Ishikawa (cell line): ENCODE results near the gene ANO9.

Experiments used
- EP300 ChIP-seq: IDR thresholded peaks from 2 replicates; pipeline ENCODE4 v1.6.1; 2012; ENCODE audit warnings: borderline replicate concordance
- TF ChIP-seq, protein P1 (sequence below): IDR thresholded peaks from 2 replicates; pipeline ENCODE4 v1.6.1; 2012; ENCODE audit warnings: low read depth, mild to moderate bottlenecking

DNA sequence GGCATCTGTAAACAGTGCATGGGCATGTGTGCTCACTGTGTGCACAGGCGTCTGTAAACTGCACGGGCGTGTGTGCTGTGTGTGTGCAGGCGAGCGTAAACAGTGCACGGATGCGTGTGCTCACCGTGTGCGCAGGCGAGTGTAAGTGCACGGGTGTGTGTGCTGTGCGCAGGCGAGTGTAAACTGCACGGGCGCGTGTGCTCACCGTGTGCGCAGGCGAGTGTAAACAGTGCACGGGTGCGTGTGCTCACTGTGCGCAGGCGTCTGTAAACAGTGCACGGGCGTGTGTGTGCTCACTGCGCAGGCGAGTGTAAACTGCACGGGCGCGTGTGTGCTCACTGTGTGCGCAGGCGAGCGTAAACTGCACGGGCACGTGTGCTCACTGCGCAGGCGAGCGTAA is 42.8 kb upstream of the ANO9 start:
- no peak for TF ChIP-seq EP300
- TF ChIP-seq, protein P1, sequence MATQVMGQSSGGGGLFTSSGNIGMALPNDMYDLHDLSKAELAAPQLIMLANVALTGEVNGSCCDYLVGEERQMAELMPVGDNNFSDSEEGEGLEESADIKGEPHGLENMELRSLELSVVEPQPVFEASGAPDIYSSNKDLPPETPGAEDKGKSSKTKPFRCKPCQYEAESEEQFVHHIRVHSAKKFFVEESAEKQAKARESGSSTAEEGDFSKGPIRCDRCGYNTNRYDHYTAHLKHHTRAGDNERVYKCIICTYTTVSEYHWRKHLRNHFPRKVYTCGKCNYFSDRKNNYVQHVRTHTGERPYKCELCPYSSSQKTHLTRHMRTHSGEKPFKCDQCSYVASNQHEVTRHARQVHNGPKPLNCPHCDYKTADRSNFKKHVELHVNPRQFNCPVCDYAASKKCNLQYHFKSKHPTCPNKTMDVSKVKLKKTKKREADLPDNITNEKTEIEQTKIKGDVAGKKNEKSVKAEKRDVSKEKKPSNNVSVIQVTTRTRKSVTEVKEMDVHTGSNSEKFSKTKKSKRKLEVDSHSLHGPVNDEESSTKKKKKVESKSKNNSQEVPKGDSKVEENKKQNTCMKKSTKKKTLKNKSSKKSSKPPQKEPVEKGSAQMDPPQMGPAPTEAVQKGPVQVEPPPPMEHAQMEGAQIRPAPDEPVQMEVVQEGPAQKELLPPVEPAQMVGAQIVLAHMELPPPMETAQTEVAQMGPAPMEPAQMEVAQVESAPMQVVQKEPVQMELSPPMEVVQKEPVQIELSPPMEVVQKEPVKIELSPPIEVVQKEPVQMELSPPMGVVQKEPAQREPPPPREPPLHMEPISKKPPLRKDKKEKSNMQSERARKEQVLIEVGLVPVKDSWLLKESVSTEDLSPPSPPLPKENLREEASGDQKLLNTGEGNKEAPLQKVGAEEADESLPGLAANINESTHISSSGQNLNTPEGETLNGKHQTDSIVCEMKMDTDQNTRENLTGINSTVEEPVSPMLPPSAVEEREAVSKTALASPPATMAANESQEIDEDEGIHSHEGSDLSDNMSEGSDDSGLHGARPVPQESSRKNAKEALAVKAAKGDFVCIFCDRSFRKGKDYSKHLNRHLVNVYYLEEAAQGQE: no peak
